A673 (cell line): ENCODE data around the gene C21orf58. TPM values are rescaled to one million over a fixed set of nuclear protein-coding genes. Genes with fewer than 3 reads are reported as not detected.

Experiments
- BruUV-seq: library from RNA; stranded (reverse); fragments of 400-500 nt; replicated peaks from 2 replicates; lab custom pipeline; 2021; lab: Mats Ljungman, UMichigan
- CTCF ChIA-PET: fragments of 300-600 bp; sonication (Branson Sonifier 250); formaldehyde crosslinking; loops from one replicate; lab custom pipeline; 2022; ENCODE audit warnings: antibody characterized with exemption; lab: Charles Lee
- POLR2A ChIA-PET: fragments of 300-600 bp; sonication (Branson Sonifier 250); formaldehyde crosslinking; loops from one replicate; lab custom pipeline; 2022; ENCODE audit warnings: antibody characterized with exemption; ENCODE audit not compliant: low non-redundant PET; lab: Charles Lee
- DNase-seq: peaks from one replicate; pipeline ENCODE4 v3.0.0-alpha.2; 2015; ENCODE audit warnings: low spot score
- H3K27ac ChIP-seq: fragments of 200-600 bp; sonication (generic); 2 replicates; pipeline ENCODE4 v1.5.1; 2016; ENCODE audit warnings: mixed run types, low read depth, mild to moderate bottlenecking, mixed read lengths, antibody characterized with exemption, low read length; ENCODE audit not compliant: poor library complexity, severe bottlenecking
- H3K27me3 ChIP-seq: fragments of 200-600 bp; sonication (generic); replicated peaks from 2 replicates; pipeline ENCODE4 v1.6.1; 2017; ENCODE audit warnings: mixed run types, low read depth, mild to moderate bottlenecking, mixed read lengths, antibody characterized with exemption, low read length; ENCODE audit not compliant: insufficient read depth, poor library complexity
- H3K36me3 ChIP-seq: fragments of 200-600 bp; sonication (generic); 2 replicates; pipeline ENCODE4 v1.6.1; 2016; ENCODE audit warnings: mixed run types, mild to moderate bottlenecking, mixed read lengths, antibody characterized with exemption, low read length; ENCODE audit not compliant: insufficient read depth, poor library complexity, severe bottlenecking
- H3K4me1 ChIP-seq: fragments of 200-600 bp; sonication (generic); 2 replicates; pipeline ENCODE4 v1.6.1; 2017; ENCODE audit warnings: mixed run types, mild to moderate bottlenecking, mixed read lengths, antibody characterized with exemption, low read length; ENCODE audit not compliant: insufficient read depth, poor library complexity, severe bottlenecking
- H3K4me3 ChIP-seq: fragments of 200-600 bp; sonication (generic); 2 replicates; pipeline ENCODE4 v1.5.1; 2016; ENCODE audit warnings: low read depth, mixed run types, mild to moderate bottlenecking, mixed read lengths, low read length; ENCODE audit not compliant: poor library complexity, severe bottlenecking
- H3K9me3 ChIP-seq: fragments of 200-600 bp; sonication (generic); 2 replicates; pipeline ENCODE4 v1.6.1; 2016; ENCODE audit warnings: mixed run types, low read depth, mild to moderate bottlenecking, mixed read lengths, antibody characterized with exemption, low read length; ENCODE audit not compliant: poor library complexity, severe bottlenecking
- CTCF ChIP-seq: fragments of 300-800, 200-600 bp; sonication (generic); conservative IDR thresholded peaks from 2 replicates; pipeline ENCODE4 v1.5.1; 2017; ENCODE audit warnings: low read depth, mild to moderate bottlenecking, antibody characterized with exemption, low read length, moderate library complexity, mixed read lengths
- EZH2 ChIP-seq: fragments of 200-600 bp; sonication (generic); IDR thresholded peaks from 2 replicates; pipeline ENCODE4 v1.6.1; 2017; ENCODE audit warnings: borderline replicate concordance, low read depth, mild to moderate bottlenecking, mixed read lengths, antibody characterized with exemption, low read length; ENCODE audit not compliant: poor library complexity, severe bottlenecking
- intact Hi-C: fragments of 100-400 bp; cut with micrococcal nuclease; formaldehyde crosslinking; loops from one replicate; pipeline ENCODE4 v1.10.0; 2022; ENCODE audit not compliant: unreplicated experiment
- total RNA-seq: library from RNA; stranded (reverse); gene quantifications from 2 replicates; pipeline ENCODE4 v1.2.3, GENCODE V29; 2021

Gene C21orf58
- total RNA-seq, 1 experiment from 2014 or later: 41.2 TPM

DNA sequence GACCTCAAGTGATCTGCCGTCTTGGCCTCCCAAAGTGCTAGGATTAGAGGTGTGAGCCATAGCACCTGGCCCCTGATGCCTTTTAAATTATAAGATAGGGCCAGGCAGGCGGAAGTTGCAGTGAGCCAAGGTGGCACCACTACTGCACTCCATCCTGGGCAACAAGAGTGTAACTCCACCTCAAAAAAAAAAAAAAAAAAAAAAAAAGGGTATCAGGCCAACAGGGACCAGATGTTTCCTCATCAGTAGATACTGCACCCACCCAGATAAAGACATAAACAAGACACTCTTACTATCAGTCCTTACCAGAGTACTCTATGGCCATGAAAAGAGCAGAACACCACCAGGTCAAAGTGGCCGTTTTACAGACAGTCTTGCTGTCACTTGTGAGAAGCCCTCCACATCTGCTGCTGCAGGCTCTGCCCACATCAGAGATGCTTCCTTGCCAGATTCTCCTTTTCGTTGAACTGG is 3.3 kb downstream of the C21orf58 start:
- no peaks in the 10 kb centered on the region for H3K27me3 ChIP-seq
- no peaks in the 10 kb centered on the region for H3K9me3 ChIP-seq
- no peak for DNase-seq
- peaks cover 33% of the 10 kb centered on the region for H3K36me3 ChIP-seq
- no peak for TF ChIP-seq CTCF
- no peak for TF ChIP-seq EZH2
- ChIA-PET POLR2A (no interaction called here), CTCF (no interaction called here)
- no TSS peak for BruUV-seq
- intact Hi-C loops: loop anchor here (5.0 kb wide), 1 partner anchor 93 kb away; the partner anchor contains the start of gene LSS
- no peak overlapping the region for H3K27ac ChIP-seq
- H3K4me3 ChIP-seq: peak overlapping the region; percentile 89
- H3K4me1 ChIP-seq: peaks cover 18% of the 10 kb centered on the region

GRCh38 chr21:46319186-46319585 is 4.5 kb downstream of the C21orf58 start:
- H3K4me3 ChIP-seq: no peak overlapping the region
- no peak for DNase-seq
- H3K27me3 ChIP-seq: no peaks in the 10 kb centered on the region
- ChIA-PET CTCF (no interaction called here), POLR2A (no interaction called here)
- no peak overlapping the region for H3K27ac ChIP-seq
- peaks cover 17% of the 10 kb centered on the region for H3K4me1 ChIP-seq
- H3K36me3 ChIP-seq: peaks cover 44% of the 10 kb centered on the region
- H3K9me3 ChIP-seq: no peaks in the 10 kb centered on the region
- intact Hi-C loops: no loop called here
- TF ChIP-seq CTCF (no peak), EZH2 (no peak)
- BruUV-seq: no TSS peak

GRCh38 chr21:46318464-46318845 is 5.2 kb downstream of the C21orf58 start:
- intact Hi-C loops: no loop called here
- no TSS peak for BruUV-seq
- H3K4me1 ChIP-seq: peaks cover 17% of the 10 kb centered on the region
- no peaks in the 10 kb centered on the region for H3K9me3 ChIP-seq
- POLR2A ChIA-PET: no interaction called here
- H3K36me3 ChIP-seq: peaks cover 49% of the 10 kb centered on the region
- CTCF ChIA-PET: no interaction called here
- H3K27me3 ChIP-seq: no peaks in the 10 kb centered on the region
- no peak overlapping the region for H3K27ac ChIP-seq
- TF ChIP-seq CTCF: no peak
- TF ChIP-seq EZH2: no peak
- H3K4me3 ChIP-seq: no peak overlapping the region
- no peak for DNase-seq
